Panc1 (cell line): ENCODE results near the gene ZFHX2. TPM values are rescaled to one million over a fixed set of nuclear protein-coding genes. Genes with fewer than 3 reads are reported as not detected.

Experiments used
- ATAC-seq: fragments of 200-7000 bp; cut with Tn5 transposase; 2 replicates; pipeline ENCODE4 v1.9.1; 2020; ENCODE audit warnings: mild to moderate bottlenecking, moderate library complexity
- BruUV-seq: library from RNA; stranded (reverse); fragments of 400-500 nt; replicated peaks from 2 replicates; lab custom pipeline; 2021; lab: Mats Ljungman, UMichigan
- CTCF ChIA-PET: fragments of 300-600 bp; sonication (Branson Sonifier 250); formaldehyde crosslinking; loops from one replicate; lab custom pipeline; 2022; ENCODE audit warnings: antibody characterized with exemption; lab: Charles Lee
- POLR2A ChIA-PET: fragments of 300-600 bp; sonication (Branson Sonifier 250); formaldehyde crosslinking; loops from one replicate; lab custom pipeline; 2022; ENCODE audit warnings: antibody characterized with exemption; lab: Charles Lee
- DNase-seq: peaks from one replicate; pipeline ENCODE4 v3.0.0-alpha.2; 2010; ENCODE audit warnings: low read depth, low spot score
- H3K27ac ChIP-seq: 2 replicates; pipeline ENCODE4 v1.5.1; 2011; ENCODE audit warnings: mild to moderate bottlenecking, low read length, inconsistent platforms
- H3K27me3 ChIP-seq: fragments of 200-500 bp; sonication (Bioruptor generic); 2 replicates; pipeline ENCODE4 v1.6.0; 2014; ENCODE audit warnings: low read length, inconsistent platforms; ENCODE audit not compliant: control insufficient read depth, insufficient read depth
- H3K36me3 ChIP-seq: fragments of 200-500 bp; sonication (Bioruptor generic); 2 replicates; pipeline ENCODE4 v1.5.1; 2014; ENCODE audit warnings: inconsistent platforms, mild to moderate bottlenecking, low read length, moderate library complexity; ENCODE audit not compliant: control insufficient read depth, insufficient read depth
- H3K4me1 ChIP-seq: 2 replicates; pipeline ENCODE4 v1.5.1; 2011; ENCODE audit warnings: inconsistent platforms, mild to moderate bottlenecking, low read length, moderate library complexity; ENCODE audit not compliant: control insufficient read depth, insufficient read depth
- H3K4me3 ChIP-seq, 2 experiments: 2 replicates each; pipeline ENCODE4 v1.5.1; 2011 to 2012; ENCODE audit warnings: low read depth in 2 of 2, low read length in 2 of 2, mild to moderate bottlenecking in 2 of 2, inconsistent platforms in 1 of 2, moderate library complexity in 1 of 2
- H3K9me3 ChIP-seq: fragments of 200-500 bp; sonication (Bioruptor generic); 2 replicates; pipeline ENCODE4 v1.5.1; 2014; ENCODE audit warnings: low read depth, mild to moderate bottlenecking, inconsistent platforms, low read length, moderate library complexity; ENCODE audit not compliant: control insufficient read depth, insufficient read depth
- CTCF ChIP-seq: fragments of 450-650 bp; IDR thresholded peaks from 2 replicates; pipeline ENCODE4 v1.5.1; 2017; ENCODE audit warnings: mild to moderate bottlenecking
- POLR2AphosphoS5 ChIP-seq: IDR thresholded peaks from 2 replicates; pipeline ENCODE4 v1.6.1; 2012; ENCODE audit warnings: mild to moderate bottlenecking, low read depth, low read length, moderate library complexity
- REST ChIP-seq, 2 experiments: IDR thresholded peaks; 2 replicates each; pipeline ENCODE4 v1.6.1; 2011 to 2012; ENCODE audit warnings: low read depth in 2 of 2, control low read depth in 1 of 2, low read length in 1 of 2, mild to moderate bottlenecking in 1 of 2, moderate library complexity in 1 of 2; ENCODE audit not compliant: insufficient read depth in 1 of 2
- SIN3A ChIP-seq: IDR thresholded peaks from 2 replicates; pipeline ENCODE4 v1.6.1; 2012; ENCODE audit warnings: low read depth, mild to moderate bottlenecking, low read length, moderate library complexity, borderline replicate concordance; ENCODE audit not compliant: insufficient read depth
- TCF7L2 ChIP-seq: IDR thresholded peaks from 2 replicates; pipeline ENCODE4 v1.6.1; 2011; ENCODE audit warnings: mild to moderate bottlenecking, low read depth, low read length, inconsistent platforms
- in situ Hi-C: cut with HindIII; loops from 2 replicates; pipeline ENCODE4 v1.10.0; 2016; ENCODE audit warnings: low sequenced_read_pairs, low pct_unique_long_range_greater_than_20kb
- intact Hi-C: fragments of 100-400 bp; cut with micrococcal nuclease; formaldehyde crosslinking; loops from one replicate; pipeline ENCODE4 v1.10.0; 2022; ENCODE audit not compliant: unreplicated experiment
- total RNA-seq: library from RNA; stranded (reverse); gene quantifications from one replicate; pipeline ENCODE4 v1.2.1, GENCODE V29; 2021; ENCODE audit not compliant: unreplicated experiment

The ZFHX2 gene
- total RNA-seq, 1 experiment from 2014 or later, result 2.4 TPM

GRCh38 chr14:23512156-23512555 lies 39.4 kb downstream of the ZFHX2 start:
- in situ Hi-C loops (no loop called here), intact Hi-C loops (no loop called here)
- H3K4me3 ChIP-seq, result no peak overlapping the region
- no peaks in the 10 kb centered on the region for H3K36me3 ChIP-seq
- DNase-seq (no peak), ATAC-seq (no peak)
- no peak overlapping the region for H3K27ac ChIP-seq
- CTCF ChIA-PET, result no interaction called here
- BruUV-seq, result no TSS peak
- no peaks in the 10 kb centered on the region for H3K27me3 ChIP-seq
- no peaks in the 10 kb centered on the region for H3K9me3 ChIP-seq
- no peaks in the 10 kb centered on the region for H3K4me1 ChIP-seq
- no peak for TF ChIP-seq SIN3A
- no peak for TF ChIP-seq POLR2AphosphoS5
- POLR2A ChIA-PET, result no interaction called here

GRCh38 chr14:23494223-23494622 lies 57.3 kb downstream of the ZFHX2 start:
- ATAC-seq (no peak), DNase-seq (no peak)
- Histone ChIP-seq H3K4me3 (no peak overlapping the region), H3K4me1 (no peaks in the 10 kb centered on the region), H3K27me3 (no peaks in the 10 kb centered on the region), H3K9me3 (no peaks in the 10 kb centered on the region), H3K36me3 (no peaks in the 10 kb centered on the region), H3K27ac (no peak overlapping the region)
- intact Hi-C loops, result no loop called here
- in situ Hi-C loops, result no loop called here
- no peak for TF ChIP-seq REST (IDR thresholded peaks at IDR 0.05; ENCODE audit: insufficient read depth in 1 of 2, low read depth in 2 of 2, low read length in 1 of 2)
- TF ChIP-seq TCF7L2, result no peak
- no peak for TF ChIP-seq POLR2AphosphoS5
- no peak for TF ChIP-seq CTCF
- TF ChIP-seq SIN3A, result no peak
- BruUV-seq, result no TSS peak
- POLR2A ChIA-PET, result no interaction called here
- CTCF ChIA-PET, result no interaction called here

GRCh38 chr14:23492618-23493272 lies 58.8 kb downstream of the ZFHX2 start:
- ChIA-PET POLR2A (no interaction called here), CTCF (no interaction called here)
- H3K27me3 ChIP-seq, result no peaks in the 10 kb centered on the region
- no peak overlapping the region for H3K27ac ChIP-seq
- in situ Hi-C loops (no loop called here), intact Hi-C loops (no loop called here)
- ATAC-seq (no peak), DNase-seq (no peak)
- no peaks in the 10 kb centered on the region for H3K4me1 ChIP-seq
- no peaks in the 10 kb centered on the region for H3K36me3 ChIP-seq
- TF ChIP-seq REST (IDR thresholded peaks at IDR 0.05; ENCODE audit: insufficient read depth in 1 of 2, low read depth in 2 of 2, low read length in 1 of 2), result no peak
- no peak for TF ChIP-seq SIN3A
- TF ChIP-seq CTCF, result no peak
- TF ChIP-seq TCF7L2, result no peak
- TF ChIP-seq POLR2AphosphoS5, result no peak
- H3K4me3 ChIP-seq, result no peak overlapping the region
- no peaks in the 10 kb centered on the region for H3K9me3 ChIP-seq
- no TSS peak for BruUV-seq
